ENCODE results near the gene SYCE3.
"Not testable (repeated sequence)": the region's sequence is repeated elsewhere in the genome, so short reads cannot be mapped to it uniquely, and the experiment has no call there.

SYCE3 gene

DNA sequence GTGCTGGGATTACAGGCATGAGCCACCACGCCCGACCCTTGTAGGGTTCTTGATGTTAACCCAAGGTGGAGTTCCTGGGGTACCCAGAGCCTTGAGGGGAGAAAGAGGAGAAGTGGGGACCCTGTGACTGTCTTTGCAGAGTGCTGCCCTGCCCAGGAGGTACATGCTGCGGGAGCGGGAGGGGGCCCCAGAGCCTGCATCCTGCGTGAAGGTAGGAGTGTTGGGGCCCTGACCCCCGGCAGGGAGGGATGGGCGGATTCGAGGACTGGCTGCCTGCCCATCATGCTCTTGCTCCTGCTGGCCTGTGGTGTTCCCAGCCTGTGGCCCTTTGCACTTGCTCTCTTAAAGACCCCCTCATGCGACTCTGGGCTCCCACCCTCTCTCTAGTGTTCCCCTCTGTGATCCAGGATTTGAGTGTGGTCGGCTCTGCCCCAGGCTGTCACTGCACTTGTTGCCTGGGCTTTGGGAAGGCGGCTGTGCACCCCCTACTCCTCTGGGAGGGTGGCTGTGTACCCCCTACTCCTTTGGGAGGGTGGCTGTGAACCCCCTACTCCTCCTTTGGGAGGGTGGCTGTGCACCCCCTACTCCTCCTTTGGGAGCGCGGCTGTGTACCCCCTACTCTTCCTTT, 41.8 kb downstream of the SYCE3 start:
- no peak for DNase-seq (ENCODE audit: low read depth in 2 of 2)

- not testable (repeated sequence) for DNase-seq (ENCODE audit: low read depth in 2 of 2)
Observed at GRCh38 chr22:50520184-50520583, 42.5 kb downstream of the SYCE3 start.

- DNase-seq (ENCODE audit: low read depth in 2 of 2): no peak
Observed at GRCh38 chr22:50519151-50519550, 43.6 kb downstream of the SYCE3 start.

DNA sequence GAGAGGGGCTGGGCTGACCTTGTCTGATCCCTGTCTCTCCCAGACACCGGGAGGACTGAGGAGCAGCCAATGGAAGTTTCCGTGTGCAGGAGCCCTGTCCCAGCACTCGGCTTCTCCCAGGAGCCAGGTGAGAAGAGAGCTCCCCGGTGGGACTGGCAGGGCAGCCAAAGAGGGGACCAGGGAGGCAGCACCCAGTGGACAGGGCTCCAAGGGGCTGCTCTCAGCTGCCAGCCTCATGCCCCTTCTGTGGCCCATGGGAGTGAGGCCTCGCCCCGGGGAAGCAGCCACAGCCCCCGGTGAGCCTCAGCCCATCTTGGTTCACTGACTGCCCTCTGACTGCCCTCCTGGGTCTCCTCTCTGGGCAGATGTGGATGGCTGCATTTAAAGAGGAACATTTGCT, 44.1 kb downstream of the SYCE3 start:
- DNase-seq (ENCODE audit: low read depth in 2 of 2): no peak

GRCh38 chr22:50517495-50518260, 45.0 kb downstream of the SYCE3 start:
- no peak for DNase-seq (ENCODE audit: low read depth in 2 of 2)

- DNase-seq (ENCODE audit: low read depth in 2 of 2): no peak
Observed at GRCh38 chr22:50516891-50517290, 45.8 kb downstream of the SYCE3 start.

GRCh38 chr22:50516068-50516467, 46.7 kb downstream of the SYCE3 start:
- no peak for DNase-seq (ENCODE audit: low read depth in 2 of 2)

DNA sequence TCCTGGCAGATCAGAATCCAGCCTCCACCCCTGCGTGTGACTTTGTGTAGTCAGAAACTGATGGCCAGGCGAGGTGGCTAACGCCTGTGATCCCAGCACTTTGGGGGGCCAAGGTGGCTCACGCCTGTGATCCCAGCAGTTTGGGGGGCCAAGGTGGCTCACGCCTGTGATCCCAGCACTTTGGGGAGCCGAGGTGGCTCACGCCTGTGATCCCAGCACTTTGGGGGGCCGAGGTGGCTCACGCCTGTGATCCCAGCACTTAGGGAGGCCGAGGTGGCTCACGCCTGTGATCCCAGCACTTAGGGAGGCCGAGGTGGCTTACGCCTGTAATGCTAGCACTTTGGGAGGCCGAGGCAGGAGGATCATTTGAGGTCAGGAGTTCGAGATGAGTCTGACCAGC, 49.5 kb downstream of the SYCE3 start:
- no peak for DNase-seq (ENCODE audit: low read depth in 2 of 2)

DNA sequence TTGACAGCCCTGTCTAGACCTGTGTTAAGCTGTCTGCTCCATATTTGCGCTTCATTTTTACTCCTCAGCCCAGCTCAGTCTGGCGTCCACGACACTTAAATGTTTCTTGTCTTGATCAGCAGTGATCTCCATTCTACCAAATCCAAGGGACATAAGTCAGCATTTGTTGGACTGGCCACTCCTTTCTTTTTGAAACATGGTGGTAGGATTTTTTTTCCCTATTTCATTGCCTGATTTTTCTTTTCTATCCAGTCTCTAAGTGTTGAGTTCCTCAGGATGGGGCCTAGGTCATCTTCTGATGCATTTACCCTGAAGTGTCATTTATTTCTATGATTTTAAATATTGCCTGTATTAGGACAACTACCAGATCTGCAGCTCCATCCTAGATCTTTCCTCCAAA, 53.8 kb downstream of the SYCE3 start:
- no peak for DNase-seq (ENCODE audit: low read depth in 2 of 2)

GRCh38 chr22:50507991-50508884, 54.5 kb downstream of the SYCE3 start, which contains the start of gene NCAPH2:
NCAPH2 (plus strand) TSS chr22:50508224; CDS start chr22:50508338, 114 bp downstream.
- peak; percentile 95 to 97 for DNase-seq (ENCODE audit: low read depth in 2 of 2)

DNA sequence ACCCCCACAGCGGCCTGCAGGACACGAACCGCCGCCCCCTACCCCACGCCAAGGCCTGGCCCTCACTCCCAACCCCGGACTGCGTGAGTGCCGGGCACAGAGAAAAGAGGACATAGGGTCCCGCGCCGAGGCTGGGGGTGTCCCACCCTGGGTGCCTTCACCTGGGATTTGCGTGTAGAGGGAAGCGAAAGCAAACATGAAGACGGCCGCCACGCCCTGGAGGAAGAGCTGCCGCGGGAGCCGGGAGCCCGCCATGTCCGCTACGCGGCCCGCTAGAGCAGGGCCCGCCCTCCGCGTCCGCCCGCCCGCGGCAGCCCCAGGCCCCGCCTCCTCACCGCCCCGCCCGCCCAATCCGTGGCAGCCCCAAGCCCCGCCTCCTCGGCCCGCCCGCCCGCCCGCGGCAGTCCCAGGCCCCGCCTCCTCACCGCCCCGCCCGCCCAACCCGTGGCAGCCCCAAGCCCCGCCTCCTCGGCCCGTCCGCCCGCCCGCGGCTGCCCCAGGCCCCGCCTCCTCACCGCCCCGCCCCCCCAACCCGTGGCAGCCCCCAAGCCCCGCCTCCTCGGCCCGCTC, 55.2 kb downstream of the SYCE3 start, which contains the start of gene LMF2:
TSS of gene LMF2 (minus strand) at position 282 of the 570 bp plus-strand sequence. CDS start at position 255, 27 bp downstream.
- peak; percentile 91 to 94 for DNase-seq (ENCODE audit: low read depth in 2 of 2)

- no peak for DNase-seq (ENCODE audit: low read depth in 2 of 2)
Observed at GRCh38 chr22:50506611-50507420, 55.9 kb downstream of the SYCE3 start.

DNA sequence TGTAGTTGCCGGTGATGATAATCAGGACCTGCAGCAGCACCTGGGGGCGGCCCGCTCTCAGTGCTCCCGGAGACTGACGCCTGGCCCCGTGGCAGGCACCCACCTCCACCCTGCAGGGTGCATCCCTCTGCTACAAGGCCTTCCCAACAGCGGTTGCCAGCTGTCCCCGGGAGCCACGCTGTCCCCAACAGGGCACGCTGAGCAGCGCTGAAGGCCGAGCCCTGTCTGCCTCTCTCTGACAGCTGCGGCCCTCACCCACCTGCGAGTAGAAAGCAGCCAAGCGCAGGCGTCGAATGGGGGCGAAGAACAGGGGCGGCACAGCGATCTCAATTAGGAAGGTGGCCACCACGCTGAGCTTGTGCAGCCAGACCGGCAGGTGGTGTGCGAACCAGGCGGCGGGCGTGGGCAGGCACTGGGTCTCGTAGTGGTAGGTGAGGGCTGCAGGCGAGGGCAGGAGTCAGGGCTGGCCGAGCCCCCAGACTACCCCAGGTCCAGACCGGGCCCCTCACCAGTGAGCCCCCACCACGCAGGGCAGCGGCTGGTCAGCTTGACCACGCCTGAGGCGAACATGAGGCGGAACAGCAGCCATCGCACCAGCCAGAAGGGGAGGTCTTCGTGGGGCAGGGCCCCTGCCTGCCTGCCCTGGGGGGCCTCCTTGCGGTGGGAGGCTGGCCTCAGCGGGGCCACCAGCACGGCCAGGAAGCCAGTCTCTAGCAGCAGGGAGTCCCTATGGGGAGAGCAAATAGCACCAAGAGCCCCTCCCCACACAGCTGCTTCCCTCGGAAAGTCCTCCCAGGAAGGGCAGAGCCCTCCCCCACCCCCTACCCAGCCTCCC, 56.7 kb downstream of the SYCE3 start:
- DNase-seq (ENCODE audit: low read depth in 2 of 2): no peak

GRCh38 chr22:50505276-50505775, 57.4 kb downstream of the SYCE3 start:
- DNase-seq (ENCODE audit: low read depth in 2 of 2): no peak

DNA sequence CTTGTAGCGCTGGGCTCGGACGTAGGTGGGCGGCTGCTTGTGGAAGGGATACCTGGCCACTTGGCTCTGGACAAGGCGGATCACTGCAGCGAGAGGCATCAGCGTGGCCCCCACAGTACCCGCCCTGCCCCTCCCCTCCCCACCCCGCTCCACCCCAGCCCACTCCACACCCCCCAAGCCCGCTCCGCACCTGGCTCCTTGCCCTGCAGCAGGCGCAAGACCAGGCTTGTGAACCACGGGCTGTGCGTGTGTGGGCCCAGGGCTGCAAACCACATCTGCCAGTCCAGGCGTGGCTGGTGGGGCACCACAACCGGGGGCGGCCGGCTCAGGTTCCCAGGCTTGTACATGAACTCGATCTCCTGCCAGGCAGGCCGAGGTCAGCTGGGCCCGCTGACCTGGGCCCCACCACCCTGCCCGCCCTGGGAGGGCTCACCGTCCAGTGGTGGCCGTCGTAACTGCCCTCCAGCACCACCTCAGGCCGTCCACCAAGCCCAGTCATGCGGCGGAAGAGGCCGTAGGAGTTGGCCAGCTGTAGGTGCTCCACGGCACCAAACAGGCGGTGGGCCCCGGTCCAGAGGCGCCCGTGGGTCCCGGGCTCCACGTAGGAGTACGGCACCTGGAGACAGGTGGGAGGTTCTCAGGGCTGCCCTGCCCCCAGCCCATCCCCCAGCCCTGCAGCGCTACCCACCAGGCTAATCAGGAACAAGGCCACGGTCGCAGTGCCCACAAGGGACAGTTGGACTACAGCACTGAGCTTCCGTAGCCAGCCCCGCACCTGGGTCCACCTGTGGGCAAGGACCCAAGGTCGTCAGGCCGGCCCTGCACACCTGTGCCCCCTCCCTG, 58.1 kb downstream of the SYCE3 start:
- no peak for DNase-seq (ENCODE audit: low read depth in 2 of 2)

GRCh38 chr22:50503475-50504145, 59.1 kb downstream of the SYCE3 start:
- DNase-seq (ENCODE audit: low read depth in 2 of 2): no peak

- no peak for DNase-seq (ENCODE audit: low read depth in 2 of 2)
Observed at GRCh38 chr22:50502628-50503474, 59.9 kb downstream of the SYCE3 start.
